Fibroblast of villous mesenchyme (primary cell): Measurements from ENCODE around the gene OFD1. TPM values are rescaled to one million over a fixed set of nuclear protein-coding genes. Genes with fewer than 3 reads are reported as not detected.

Source experiments
- DNase-seq: peaks from one replicate; pipeline ENCODE4 v3.0.0-alpha.2; 2010; ENCODE audit warnings: low read depth
- H3K4me3 ChIP-seq: 2 replicates; pipeline ENCODE4 v1.5.1; 2011; ENCODE audit warnings: low read depth, mild to moderate bottlenecking, low read length
- CTCF ChIP-seq: IDR thresholded peaks from 2 replicates; pipeline ENCODE4 v1.5.1; 2012; ENCODE audit warnings: low read depth, mild to moderate bottlenecking, low read length; ENCODE audit not compliant: insufficient read depth
- total RNA-seq: library from RNA; depleted of rRNA; stranded (reverse); fragments of >200 nt; gene quantifications from 2 replicates; pipeline ENCODE4 v1.2.3, GENCODE V29; 2012

OFD1 gene
- total RNA-seq, 1 donor = 12.5 TPM

GRCh38 chrX:13689741-13690211, 44.8 kb upstream of the OFD1 start:
- peak; percentile 61 for DNase-seq
- peak overlapping the region; percentile 86 for H3K4me3 ChIP-seq
- no peak for TF ChIP-seq CTCF

GRCh38 chrX:13690836-13691235, 43.7 kb upstream of the OFD1 start:
- DNase-seq = no peak
- TF ChIP-seq CTCF = peak; percentile 35
- peak overlapping the region; percentile 86 for H3K4me3 ChIP-seq

DNA sequence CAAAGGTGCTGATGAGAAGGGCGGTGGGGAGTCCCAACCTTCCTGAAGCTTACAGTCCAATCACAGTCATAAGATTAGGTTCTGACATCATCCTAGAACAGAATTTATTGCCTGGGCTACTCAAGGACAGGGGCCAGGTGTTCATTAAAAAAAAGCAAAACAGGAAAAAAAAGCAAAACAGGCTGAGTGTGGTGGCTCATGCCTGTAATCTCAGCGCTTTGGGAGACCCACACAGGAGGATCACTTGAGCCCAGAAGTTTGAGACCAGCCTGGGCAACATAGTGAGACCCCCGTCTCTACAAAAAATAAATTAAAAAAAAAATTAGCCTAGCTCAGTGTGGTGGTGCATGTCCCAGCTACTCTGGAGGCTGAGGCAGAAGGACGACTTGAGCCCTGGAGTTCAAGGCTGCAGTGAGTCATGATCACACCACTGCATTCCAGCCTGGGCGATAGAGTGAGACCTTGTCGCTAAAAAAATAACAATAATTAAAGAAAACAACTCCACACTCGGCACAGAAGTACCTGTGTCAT, 42.6 kb upstream of the OFD1 start:
- H3K4me3 ChIP-seq = peak overlapping the region; percentile 86
- TF ChIP-seq CTCF = no peak
- DNase-seq = peak; percentile 44

DNA sequence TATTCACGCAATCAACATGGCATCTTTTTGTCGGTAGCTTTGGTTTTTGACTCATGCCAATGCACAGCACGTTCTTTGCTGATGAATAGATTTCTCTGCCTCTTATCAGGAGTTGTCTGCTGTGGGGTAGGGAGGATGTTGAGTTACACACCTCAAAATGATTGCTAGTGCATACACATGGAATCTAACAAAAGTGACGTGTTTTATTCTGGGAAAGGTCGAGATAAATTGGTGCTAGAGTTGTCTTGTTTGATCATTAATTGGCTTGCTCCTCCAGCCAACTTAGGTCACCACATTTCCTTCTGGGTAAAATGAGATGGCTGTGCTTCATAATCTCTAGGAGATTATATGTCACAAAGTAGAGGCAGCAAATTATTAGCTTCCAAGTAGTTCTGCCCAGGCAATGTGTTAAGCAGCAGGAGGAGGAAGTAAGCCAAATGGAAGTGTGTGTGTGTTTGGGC, 41.7 kb upstream of the OFD1 start:
- H3K4me3 ChIP-seq = peak overlapping the region; percentile 86
- DNase-seq = no peak
- no peak for TF ChIP-seq CTCF

DNA sequence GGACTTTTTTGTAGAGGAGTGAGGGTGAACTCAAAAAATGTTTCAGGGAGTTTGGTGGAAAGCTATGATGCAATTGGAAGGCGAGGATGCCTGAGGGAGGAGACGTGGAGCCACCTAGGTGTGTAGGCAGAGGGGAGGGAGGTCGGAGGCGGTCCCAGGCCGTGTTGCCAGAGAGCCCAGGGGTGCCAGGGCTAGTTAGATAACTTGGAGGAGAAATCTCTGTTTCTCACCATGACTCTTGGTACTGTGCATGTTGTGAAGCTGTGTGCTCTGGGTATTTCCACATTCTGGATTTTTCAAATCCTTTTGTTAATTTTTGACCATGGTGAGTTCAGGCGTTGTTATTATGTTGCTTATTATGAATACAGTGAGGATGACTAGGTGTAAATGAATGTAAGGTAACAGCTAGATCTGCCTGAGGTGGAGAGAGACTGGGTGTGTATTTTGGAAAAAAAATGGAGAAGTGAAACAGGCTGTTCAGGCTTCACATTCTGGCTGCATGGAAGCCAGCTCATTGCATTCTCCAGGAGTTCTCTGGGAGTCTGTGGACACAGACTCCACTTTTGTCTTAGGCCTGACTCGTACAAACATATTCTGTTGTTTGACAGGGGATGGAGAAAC, 41.1 kb upstream of the OFD1 start:
- no peak for DNase-seq
- TF ChIP-seq CTCF = no peak

DNA sequence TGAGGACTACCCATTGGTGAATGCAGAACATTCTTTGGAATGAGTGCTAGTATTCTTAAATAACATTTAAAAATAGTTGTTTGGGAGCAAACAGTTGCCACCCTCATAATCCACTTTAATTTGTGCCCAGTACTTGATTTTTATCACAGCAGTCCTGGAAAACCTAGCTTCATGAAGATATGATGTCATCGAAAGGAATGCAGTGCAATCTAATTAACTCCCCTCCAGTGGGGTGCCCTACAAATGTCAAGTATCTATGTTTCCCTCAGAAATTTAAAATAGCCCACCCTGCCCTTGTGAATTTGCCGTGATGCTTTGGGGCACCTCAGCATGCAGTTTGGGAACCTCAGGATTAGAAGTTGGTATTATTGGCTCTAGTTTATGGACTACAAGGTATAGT, 40.2 kb upstream of the OFD1 start:
- DNase-seq = no peak
- TF ChIP-seq CTCF = no peak
- no peak overlapping the region for H3K4me3 ChIP-seq

More for the DNA sequence above, 41.1 kb upstream of the OFD1 start:
- H3K4me3 ChIP-seq = peak overlapping the region; percentile 29

DNA sequence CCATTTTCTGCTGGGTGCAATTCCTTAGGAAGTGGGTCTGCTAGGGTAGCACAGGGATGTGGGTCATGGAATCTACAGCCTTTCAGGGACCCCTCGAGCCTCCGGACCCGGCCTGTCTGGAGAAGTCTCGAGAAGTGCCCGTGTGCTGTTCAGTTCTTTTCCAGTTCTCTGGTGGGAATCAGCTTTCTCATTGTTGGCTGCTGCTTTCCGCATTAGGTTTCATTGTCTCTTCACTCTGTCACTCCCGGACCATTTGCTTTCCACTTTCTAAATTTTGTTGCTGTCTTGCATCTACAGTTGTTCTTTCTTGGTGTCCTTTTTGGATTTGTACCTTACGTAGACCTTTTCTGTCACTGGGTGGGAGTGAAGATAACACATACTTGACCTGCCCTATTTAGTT, 39.6 kb upstream of the OFD1 start:
- no peak for DNase-seq
- no peak overlapping the region for H3K4me3 ChIP-seq

More for the DNA sequence above, 39.6 kb upstream of the OFD1 start:
- TF ChIP-seq CTCF = no peak
